SK-MEL-5 (cell line): Measurements from ENCODE around the gene UBAC2. TPM values are rescaled to one million over a fixed set of nuclear protein-coding genes. Genes with fewer than 3 reads are reported as not detected.

Source experiments
- DNase-seq: peaks from one replicate; pipeline ENCODE4 v3.0.0-alpha.2; 2016; ENCODE audit warnings: low read depth, low spot score
- in situ Hi-C: cut with HindIII; loops from 2 replicates; pipeline ENCODE4 v1.10.0; 2016; ENCODE audit warnings: low sequenced_read_pairs, high pct_unique_total_duplicates, low pct_unique_long_range_greater_than_20kb
- polyA plus RNA-seq, 2 experiments: library from polyadenylated mRNA; depleted of rRNA; stranded (reverse); fragments of >200 nt; gene quantifications; 2 replicates each; pipeline ENCODE4 v1.2.3, GENCODE V29; 2015
- total RNA-seq: library from RNA; depleted of rRNA; stranded (reverse); fragments of >200 nt; shearing (Covaris generic); gene quantifications from 2 replicates; pipeline ENCODE4 v1.2.3, GENCODE V29; 2014; rRNA removed

The UBAC2 gene
- 59.5 and 70.2 TPM in 2 replicates for total RNA-seq
- 116 and 126 TPM in 2 replicates for polyA plus RNA-seq (2015; cell fraction: cytosol; rRNA removed)
- polyA plus RNA-seq (2015; cell fraction: nucleus; rRNA removed): 23.4 and 33.3 TPM in 2 replicates

GRCh38 chr13:99200432-99201167 lies at the start of gene UBAC2:
TSS of gene UBAC2 (plus strand) at chr13:99200854. CDS start at chr13:99200909, 55 bp downstream.
- DNase-seq: peak; percentile 94
- in situ Hi-C loops: no loop called here

GRCh38 chr13:99151516-99151915 lies 49.1 kb upstream of the UBAC2 start:
- in situ Hi-C loops: no loop called here
- DNase-seq: no peak

GRCh38 chr13:99153219-99153618 lies 47.4 kb upstream of the UBAC2 start:
- in situ Hi-C loops: no loop called here
- no peak for DNase-seq

GRCh38 chr13:99154064-99154463 lies 46.6 kb upstream of the UBAC2 start:
- no peak for DNase-seq
- in situ Hi-C loops: no loop called here

GRCh38 chr13:99155821-99156220 lies 44.8 kb upstream of the UBAC2 start:
- in situ Hi-C loops: no loop called here
- no peak for DNase-seq

- in situ Hi-C loops: no loop called here
- DNase-seq: no peak
Measured at GRCh38 chr13:99157046-99157445, 43.6 kb upstream of the UBAC2 start.

- DNase-seq: no peak
- in situ Hi-C loops: no loop called here
Measured at GRCh38 chr13:99158846-99159245, 41.8 kb upstream of the UBAC2 start.

GRCh38 chr13:99159331-99160061 lies 41.2 kb upstream of the UBAC2 start:
- in situ Hi-C loops: no loop called here
- DNase-seq: no peak

GRCh38 chr13:99160415-99160814 lies 40.2 kb upstream of the UBAC2 start:
- in situ Hi-C loops: no loop called here
- no peak for DNase-seq

- in situ Hi-C loops: no loop called here
- DNase-seq: no peak
Measured at GRCh38 chr13:99161512-99161911, 39.1 kb upstream of the UBAC2 start.

- in situ Hi-C loops: no loop called here
- no peak for DNase-seq
Measured at GRCh38 chr13:99162567-99163361, 37.9 kb upstream of the UBAC2 start.

- in situ Hi-C loops: no loop called here
Measured at GRCh38 chr13:99164226-99164625, 36.4 kb upstream of the UBAC2 start.

GRCh38 chr13:99165753-99166587 lies 34.7 kb upstream of the UBAC2 start:
- no peak for DNase-seq
- in situ Hi-C loops: no loop called here

More at GRCh38 chr13:99164226-99164625, 36.4 kb upstream of the UBAC2 start:
- no peak for DNase-seq

GRCh38 chr13:99172951-99173350 lies 27.7 kb upstream of the UBAC2 start:
- in situ Hi-C loops: no loop called here
- DNase-seq: no peak

GRCh38 chr13:99173606-99174005 lies 27.0 kb upstream of the UBAC2 start:
- DNase-seq: no peak
- in situ Hi-C loops: no loop called here

- DNase-seq: peak; percentile 43
- in situ Hi-C loops: no loop called here
Measured at GRCh38 chr13:99174533-99175100, 26.0 kb upstream of the UBAC2 start.
